Endothelial cell of umbilical vein (primary cell): ENCODE data around the gene PHAX. TPM values are rescaled to one million over a fixed set of nuclear protein-coding genes. Genes with fewer than 3 reads are reported as not detected.

Experiments
- BruUV-seq: library from RNA; stranded (reverse); fragments of 400-500 nt; replicated peaks from 2 replicates; lab custom pipeline; 2021; lab: Mats Ljungman, UMichigan
- CTCF ChIA-PET: fragments of 300-600, 350-600 bp; sonication (Branson Sonifier 250); formaldehyde crosslinking; loops from one replicate; lab custom pipeline; 2021; ENCODE audit warnings: antibody characterized with exemption, inconsistent platforms; lab: Charles Lee
- POLR2A ChIA-PET: fragments of 300-600, 350-600 bp; sonication (Branson Sonifier 250); formaldehyde crosslinking; loops from one replicate; lab custom pipeline; 2021; ENCODE audit warnings: antibody characterized with exemption, inconsistent platforms; lab: Charles Lee
- DNase-seq: peaks from one replicate; pipeline ENCODE4 v3.0.0-alpha.2; 2011; ENCODE audit warnings: low read depth, low spot score
- FAIRE-seq: peaks from 2 replicates; lab custom pipeline; 2011; peaks lifted over from hg19 to GRCh38; lab: Jason Lieb, UNC
- H2AFZ ChIP-seq: 2 replicates; pipeline ENCODE4 v1.6.0; 2012; ENCODE audit warnings: low read depth, low read length, control low read depth, inconsistent platforms
- H3K27ac ChIP-seq: 2 replicates; pipeline ENCODE4 v1.5.1; 2011; ENCODE audit warnings: low read depth, mild to moderate bottlenecking, control low read depth, low read length, moderate library complexity; ENCODE audit not compliant: insufficient read depth
- H3K27me3 ChIP-seq, 2 experiments: 2 replicates each; pipeline versions ENCODE4 v1.6.0 to v1.6.1; 2011; ENCODE audit warnings: low read length in 2 of 2, mixed read lengths in 1 of 2; ENCODE audit not compliant: control insufficient read depth in 2 of 2, insufficient read depth in 2 of 2
- H3K36me3 ChIP-seq, 2 experiments: 2 replicates in 1 of 2; 3 replicates in 1 of 2; pipeline ENCODE4 v1.5.1; 2011; ENCODE audit warnings: low read length in 2 of 2, mild to moderate bottlenecking in 1 of 2, moderate library complexity in 1 of 2; ENCODE audit not compliant: control insufficient read depth in 2 of 2, insufficient read depth in 2 of 2; ENCODE audit errors: extremely low read depth in 1 of 2
- H3K4me1 ChIP-seq: 3 replicates; pipeline ENCODE4 v1.5.1; 2011; ENCODE audit warnings: mild to moderate bottlenecking, low read length; ENCODE audit not compliant: control insufficient read depth, insufficient read depth; ENCODE audit errors: extremely low read depth
- H3K4me2 ChIP-seq: 2 replicates; pipeline ENCODE4 v1.6.1; 2011; ENCODE audit warnings: low read length, control low read depth, mixed read lengths; ENCODE audit not compliant: insufficient read depth
- H3K4me3 ChIP-seq, 3 experiments: fragments of 200-600 bp in 1 of 3; sonication (generic), shearing (Covaris generic) in 1 of 3; replicated peaks in 1 of 3; 2 replicates each; pipeline ENCODE4 v1.5.1; 2011 to 2016; ENCODE audit warnings: control low read depth in 3 of 3, low read length in 3 of 3, mild to moderate bottlenecking in 2 of 3, inconsistent platforms in 1 of 3, low read depth in 1 of 3, moderate library complexity in 1 of 3; ENCODE audit not compliant: insufficient read depth in 1 of 3
- H3K79me2 ChIP-seq: 2 replicates; pipeline ENCODE4 v1.6.0; 2012; ENCODE audit warnings: low read length, inconsistent platforms; ENCODE audit not compliant: control insufficient read depth, insufficient read depth
- H3K9ac ChIP-seq: replicated peaks from 2 replicates; pipeline ENCODE3; 2011; ENCODE audit warnings: low read length, control low read depth; ENCODE audit not compliant: insufficient read depth; ENCODE audit errors: extremely low read depth
- H3K9me1 ChIP-seq: replicated peaks from 3 replicates; pipeline ENCODE4 v1.6.0; 2011; ENCODE audit warnings: mild to moderate bottlenecking, low read length; ENCODE audit not compliant: control insufficient read depth, insufficient read depth; ENCODE audit errors: extremely low read depth
- H3K9me3 ChIP-seq: replicated peaks from 2 replicates; pipeline ENCODE4 v1.5.1; 2012; ENCODE audit warnings: low read length, inconsistent platforms; ENCODE audit not compliant: control insufficient read depth, insufficient read depth
- H4K20me1 ChIP-seq: replicated peaks from 2 replicates; pipeline ENCODE3; 2011; ENCODE audit warnings: mild to moderate bottlenecking, low read length; ENCODE audit not compliant: control insufficient read depth, insufficient read depth; ENCODE audit errors: extremely low read depth
- EZH2 ChIP-seq: IDR thresholded peaks from 2 replicates; pipeline ENCODE4 v1.6.1; 2012; ENCODE audit warnings: borderline replicate concordance, low read depth, mild to moderate bottlenecking, moderate library complexity, low read length, inconsistent platforms; ENCODE audit not compliant: severe bottlenecking
- FOS ChIP-seq: IDR thresholded peaks from 2 replicates; pipeline ENCODE4 v1.6.1; 2011; ENCODE audit warnings: mild to moderate bottlenecking, low read length, moderate library complexity, borderline replicate concordance; ENCODE audit not compliant: insufficient read depth
- GATA2 ChIP-seq: IDR thresholded peaks from 2 replicates; pipeline ENCODE4 v1.7.0; 2011; ENCODE audit warnings: low read depth, mild to moderate bottlenecking, moderate library complexity, mixed read lengths, low read length; ENCODE audit not compliant: insufficient read length, insufficient read depth
- JUN ChIP-seq: IDR thresholded peaks from 2 replicates; pipeline ENCODE4 v1.6.1; 2011; ENCODE audit warnings: borderline replicate concordance, low read depth; ENCODE audit not compliant: insufficient read length, insufficient read depth
- MYC ChIP-seq: IDR thresholded peaks from one replicate; pipeline ENCODE4 v1.6.1; 2011; ENCODE audit warnings: mild to moderate bottlenecking, low read depth, low read length
- POLR2A ChIP-seq: IDR thresholded peaks from 2 replicates; pipeline ENCODE4 v1.6.1; 2012; ENCODE audit warnings: low read depth, mild to moderate bottlenecking, control low read depth, low read length
- POLR2AphosphoS5 ChIP-seq: IDR thresholded peaks from 2 replicates; pipeline ENCODE4 v1.6.1; 2012; ENCODE audit warnings: low read depth, mild to moderate bottlenecking, control low read depth, low read length, moderate library complexity; ENCODE audit not compliant: insufficient read depth
- dilution Hi-C: fragments of 300-500 bp; cut with MboI; formaldehyde crosslinking; loops from one replicate; pipeline ENCODE4 v1.15.0; 2019; ENCODE audit warnings: low sequenced_read_pairs; ENCODE audit not compliant: extremely low pct_ligation_motif_present
- intact Hi-C: fragments of 100-400 bp; cut with micrococcal nuclease; formaldehyde crosslinking; loops from one replicate; pipeline ENCODE4 v1.10.0; 2022
- polyA plus RNA-seq, 4 experiments: library from polyadenylated mRNA; depleted of rRNA in 3 of 4; stranded (reverse) in 3 of 4; unstranded in 1 of 4; fragments of >200 nt; gene quantifications; 2 replicates each; pipeline versions ENCODE4 v1.2.1 to v1.2.3, GENCODE V29; 2011 to 2012; ENCODE audit warnings: missing spikeins in 1 of 4
- total RNA-seq: library from RNA; stranded (reverse); gene quantifications from 2 replicates; pipeline ENCODE4 v1.2.3, GENCODE V29; 2021
- TF ChIP-seq, protein P1 (sequence below): IDR thresholded peaks from 2 replicates; pipeline ENCODE4 v1.6.1; 2011; ENCODE audit not compliant: insufficient read depth, insufficient read length
- TF ChIP-seq, protein P2 (sequence below), 2 donors: IDR thresholded peaks; 1 replicate in 1 of 2; 2 replicates in 1 of 2; pipeline ENCODE4 v1.5.1; 2011; ENCODE audit warnings: low read length in 2 of 2, mild to moderate bottlenecking in 2 of 2, moderate library complexity in 2 of 2, control low read depth in 1 of 2, inconsistent platforms in 1 of 2, low read depth in 1 of 2; ENCODE audit not compliant: insufficient read depth in 1 of 2; ENCODE audit errors: extremely low read depth in 1 of 2

PHAX gene
- total and polyA plus RNA-seq, 2 donors (not counting 3 experiments of a cell fraction or from before 2014, with no cell fraction given): 33.0 to 51.2 TPM

DNA sequence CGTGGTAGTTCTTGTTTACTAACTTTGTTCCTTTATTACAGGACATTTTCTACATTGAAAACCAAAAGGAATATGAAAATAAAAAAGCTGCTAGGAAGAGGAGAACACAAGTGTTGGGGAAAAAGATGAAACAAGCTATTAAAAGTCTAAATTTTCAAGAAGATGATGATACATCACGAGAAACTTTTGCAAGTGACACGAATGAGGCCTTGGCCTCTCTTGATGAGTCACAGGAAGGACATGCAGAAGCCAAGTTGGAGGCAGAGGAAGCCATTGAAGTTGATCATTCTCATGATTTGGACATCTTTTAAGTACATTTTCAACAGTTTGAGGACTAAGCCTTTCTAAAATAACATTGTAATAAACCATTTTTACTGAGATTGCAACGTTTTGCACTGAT is 23.8 kb downstream of the PHAX start:
- intact Hi-C loops (no loop called here), dilution Hi-C loops (no loop called here)
- TF ChIP-seq POLR2AphosphoS5 (no peak), JUN (peak; percentile 41), FOS (peak; percentile 66)
- H3K79me2 ChIP-seq: no peaks in the 10 kb centered on the region
- TSS peak; percentile 10 for BruUV-seq
- ChIA-PET CTCF (interaction anchor here (1.3 kb wide), 1 partner anchor 178 kb away, joined by 3 read pairs; no protein-coding TSS in a partner anchor), POLR2A (no interaction called here)
- no peak overlapping the region for H2AFZ ChIP-seq
- DNase-seq (peak; percentile 35), FAIRE-seq (peak; percentile 75)
- H3K9me3 ChIP-seq: no peaks in the 10 kb centered on the region
- no peaks in the 10 kb centered on the region for H3K9me1 ChIP-seq
- H3K9ac ChIP-seq: no peak overlapping the region
- no peak overlapping the region for H3K4me3 ChIP-seq
- H3K27me3 ChIP-seq: no peaks in the 10 kb centered on the region
- H3K4me2 ChIP-seq: peak overlapping the region; percentile 75
- H3K4me1 ChIP-seq: peaks cover 10% of the 10 kb centered on the region
- no peaks in the 10 kb centered on the region for H4K20me1 ChIP-seq
- H3K36me3 ChIP-seq: peaks cover 0 to 6% of the 10 kb centered on the region in 2 experiments
- H3K27ac ChIP-seq: no peak overlapping the region

DNA sequence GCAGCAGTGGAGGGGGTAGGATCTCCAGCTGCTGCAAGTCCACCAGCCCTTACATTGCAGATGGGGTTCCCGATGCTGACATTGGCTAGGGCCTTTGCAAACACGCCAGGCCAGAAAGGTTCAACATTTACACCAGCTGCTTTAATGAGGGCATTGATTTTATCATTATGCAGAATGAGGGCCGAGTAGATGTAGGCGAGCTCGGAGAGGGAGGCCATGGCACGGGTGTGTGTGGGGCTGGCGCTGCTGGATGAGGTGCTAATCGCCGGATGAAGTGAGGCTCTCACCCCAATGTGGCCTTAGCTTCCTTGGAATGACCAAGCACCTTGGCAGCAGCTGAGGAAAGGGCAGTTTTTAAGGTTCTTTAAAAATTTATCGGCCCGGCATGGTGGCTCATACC is 27.4 kb downstream of the PHAX start:
- ChIA-PET CTCF (no interaction called here), POLR2A (no interaction called here)
- TF ChIP-seq POLR2A: no peak
- TF ChIP-seq, protein P1, sequence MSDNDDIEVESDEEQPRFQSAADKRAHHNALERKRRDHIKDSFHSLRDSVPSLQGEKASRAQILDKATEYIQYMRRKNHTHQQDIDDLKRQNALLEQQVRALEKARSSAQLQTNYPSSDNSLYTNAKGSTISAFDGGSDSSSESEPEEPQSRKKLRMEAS: no peak
- no peak for TF ChIP-seq POLR2AphosphoS5
- no peak for TF ChIP-seq GATA2
- TF ChIP-seq EZH2: no peak
- TF ChIP-seq FOS: no peak
- TF ChIP-seq MYC: no peak
- TF ChIP-seq JUN: no peak
- TF ChIP-seq, protein P2, sequence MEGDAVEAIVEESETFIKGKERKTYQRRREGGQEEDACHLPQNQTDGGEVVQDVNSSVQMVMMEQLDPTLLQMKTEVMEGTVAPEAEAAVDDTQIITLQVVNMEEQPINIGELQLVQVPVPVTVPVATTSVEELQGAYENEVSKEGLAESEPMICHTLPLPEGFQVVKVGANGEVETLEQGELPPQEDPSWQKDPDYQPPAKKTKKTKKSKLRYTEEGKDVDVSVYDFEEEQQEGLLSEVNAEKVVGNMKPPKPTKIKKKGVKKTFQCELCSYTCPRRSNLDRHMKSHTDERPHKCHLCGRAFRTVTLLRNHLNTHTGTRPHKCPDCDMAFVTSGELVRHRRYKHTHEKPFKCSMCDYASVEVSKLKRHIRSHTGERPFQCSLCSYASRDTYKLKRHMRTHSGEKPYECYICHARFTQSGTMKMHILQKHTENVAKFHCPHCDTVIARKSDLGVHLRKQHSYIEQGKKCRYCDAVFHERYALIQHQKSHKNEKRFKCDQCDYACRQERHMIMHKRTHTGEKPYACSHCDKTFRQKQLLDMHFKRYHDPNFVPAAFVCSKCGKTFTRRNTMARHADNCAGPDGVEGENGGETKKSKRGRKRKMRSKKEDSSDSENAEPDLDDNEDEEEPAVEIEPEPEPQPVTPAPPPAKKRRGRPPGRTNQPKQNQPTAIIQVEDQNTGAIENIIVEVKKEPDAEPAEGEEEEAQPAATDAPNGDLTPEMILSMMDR (IDR thresholded peaks at IDR 0.05; ENCODE audit: extremely low read depth in 1 of 2, insufficient read depth in 1 of 2, low read depth in 1 of 2, low read length in 2 of 2): no peak
- H3K4me2 ChIP-seq: no peak overlapping the region
- H3K9ac ChIP-seq: no peak overlapping the region
- dilution Hi-C loops (no loop called here), intact Hi-C loops (no loop called here)
- no peaks in the 10 kb centered on the region for H3K79me2 ChIP-seq
- no peak for DNase-seq
- BruUV-seq: no TSS peak
- no peaks in the 10 kb centered on the region for H4K20me1 ChIP-seq
- H2AFZ ChIP-seq: no peak overlapping the region
- H3K27ac ChIP-seq: no peak overlapping the region
- H3K36me3 ChIP-seq: peaks cover 0 to 4% of the 10 kb centered on the region in 2 experiments
- no peak overlapping the region for H3K4me3 ChIP-seq
- FAIRE-seq: no peak
- no peaks in the 10 kb centered on the region for H3K9me1 ChIP-seq
- peaks cover 10% of the 10 kb centered on the region for H3K4me1 ChIP-seq
- no peaks in the 10 kb centered on the region for H3K9me3 ChIP-seq
- H3K27me3 ChIP-seq: no peaks in the 10 kb centered on the region
